NCI-H226 (cell line): Measurements from ENCODE around the gene MAN1A1.
"Not testable (repeated sequence)": the region's sequence is repeated elsewhere in the genome, so short reads cannot be mapped to it uniquely, and the experiment has no call there.

Experiments
- DNase-seq: peaks from one replicate; pipeline ENCODE4 v3.0.0-alpha.2; 2015

Gene MAN1A1

GRCh38 chr6:119349361-119350201, at the start of gene MAN1A1:
Gene MAN1A1, minus strand, starts transcription at chr6:119349761. Its CDS starts 696 bp downstream, at chr6:119349065.
- peak; percentile 75 for DNase-seq

DNA sequence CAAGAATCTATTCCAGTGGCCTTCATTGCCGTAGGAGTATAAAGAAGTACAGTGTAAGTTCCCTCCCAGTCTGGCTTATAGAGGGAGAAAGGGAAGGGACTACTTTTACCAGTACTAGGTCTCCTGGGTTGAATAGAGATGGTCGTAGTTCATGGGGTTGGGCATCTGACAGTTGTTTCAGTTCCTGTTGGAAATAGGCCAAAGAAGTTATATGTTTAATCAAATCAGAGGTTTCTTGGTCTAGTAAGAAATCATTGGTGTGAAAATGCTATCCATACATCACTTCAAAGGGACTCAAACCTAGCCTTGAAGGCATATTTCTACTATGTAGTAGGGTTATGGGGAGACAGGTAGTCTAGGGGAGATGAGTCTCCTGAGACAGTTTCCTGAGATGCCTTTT, 45.6 kb upstream of the MAN1A1 start:
- no peak for DNase-seq

- DNase-seq = no peak
Measured at GRCh38 chr6:119390247-119390793, 40.8 kb upstream of the MAN1A1 start.

DNA sequence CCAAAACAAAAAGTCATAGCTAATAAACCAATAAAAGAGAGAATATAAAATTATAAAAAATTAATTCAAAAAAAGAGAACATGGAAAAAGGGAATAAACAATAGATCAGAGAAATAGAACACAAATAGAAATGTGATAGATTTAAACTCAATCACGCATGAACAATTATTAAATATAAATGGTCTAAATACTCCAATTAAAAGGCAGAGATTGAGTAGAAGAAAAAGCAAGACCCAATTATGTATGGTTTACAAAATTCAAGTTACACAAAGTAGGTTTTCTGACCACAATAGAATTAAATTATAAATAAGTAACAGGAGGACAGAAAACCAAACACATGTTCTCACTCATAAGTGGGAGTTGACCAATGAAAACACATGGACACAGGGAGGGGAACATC, 36.4 kb upstream of the MAN1A1 start:
- no peak for DNase-seq

DNA sequence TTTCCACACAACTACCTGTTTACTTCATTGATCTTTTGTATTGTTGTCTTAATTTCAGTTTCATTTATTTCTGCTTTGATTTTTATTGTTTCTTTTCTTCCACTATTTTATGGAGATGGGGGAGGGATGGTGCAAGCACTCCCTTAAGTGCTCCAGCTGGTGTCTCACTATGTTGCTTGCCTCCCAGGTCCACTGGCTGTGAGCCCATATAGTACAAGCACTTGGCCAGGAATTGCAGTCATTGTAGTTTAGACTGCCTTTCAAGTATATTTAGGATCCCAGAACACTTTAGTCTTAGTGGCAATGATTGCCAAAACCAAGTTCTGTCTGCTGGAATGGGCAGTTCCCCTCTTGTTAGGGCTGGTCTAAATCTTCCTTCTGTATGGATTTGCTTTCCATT, 34.9 kb upstream of the MAN1A1 start:
- no peak for DNase-seq

- no peak for DNase-seq
Measured at GRCh38 chr6:119379809-119380208, 30.2 kb upstream of the MAN1A1 start.

DNA sequence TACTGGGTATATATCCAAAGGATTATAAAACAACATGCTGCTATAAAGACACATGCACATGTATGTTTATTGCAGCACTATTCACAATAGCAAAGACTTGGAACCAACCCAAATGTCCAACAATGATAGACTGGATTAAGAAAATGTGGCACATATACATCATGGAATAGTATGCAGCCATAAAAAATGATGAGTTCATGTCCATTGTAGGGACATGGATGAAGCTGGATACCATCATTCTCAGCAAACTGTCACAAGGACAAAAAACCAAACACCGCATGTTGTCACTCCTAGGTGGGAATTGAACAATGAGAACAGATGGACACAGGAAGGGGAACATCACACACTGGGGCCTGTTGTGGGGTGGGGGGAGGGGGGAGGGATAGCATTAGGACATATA, 27.5 kb upstream of the MAN1A1 start:
- not testable (repeated sequence) for DNase-seq

- no peak for DNase-seq
Measured at GRCh38 chr6:119370080-119370479, 20.5 kb upstream of the MAN1A1 start.

GRCh38 chr6:119368921-119369320, 19.4 kb upstream of the MAN1A1 start:
- DNase-seq = no peak

GRCh38 chr6:119361209-119361608, 11.6 kb upstream of the MAN1A1 start:
- DNase-seq = no peak

- no peak for DNase-seq
Measured at GRCh38 chr6:119360262-119360915, 10.8 kb upstream of the MAN1A1 start.

DNA sequence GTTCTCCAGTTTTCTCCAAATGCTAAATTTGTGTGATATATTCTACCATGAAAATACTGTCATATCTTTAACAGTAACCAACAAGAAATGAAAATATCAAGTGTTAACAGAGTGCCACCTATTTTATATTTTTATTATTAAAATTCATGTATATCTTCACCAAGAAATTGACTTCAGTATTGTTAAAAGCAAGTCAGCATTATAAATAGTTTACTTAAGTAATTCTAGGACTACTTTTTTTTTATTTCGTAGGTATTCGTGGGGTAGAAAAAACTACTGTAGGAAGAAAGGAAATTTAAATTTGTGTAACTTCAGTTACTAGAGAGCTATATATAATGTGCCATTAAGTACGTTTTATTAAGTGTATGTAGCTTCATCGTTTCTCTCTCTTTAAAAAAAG, 6.3 kb upstream of the MAN1A1 start:
- DNase-seq = no peak

DNA sequence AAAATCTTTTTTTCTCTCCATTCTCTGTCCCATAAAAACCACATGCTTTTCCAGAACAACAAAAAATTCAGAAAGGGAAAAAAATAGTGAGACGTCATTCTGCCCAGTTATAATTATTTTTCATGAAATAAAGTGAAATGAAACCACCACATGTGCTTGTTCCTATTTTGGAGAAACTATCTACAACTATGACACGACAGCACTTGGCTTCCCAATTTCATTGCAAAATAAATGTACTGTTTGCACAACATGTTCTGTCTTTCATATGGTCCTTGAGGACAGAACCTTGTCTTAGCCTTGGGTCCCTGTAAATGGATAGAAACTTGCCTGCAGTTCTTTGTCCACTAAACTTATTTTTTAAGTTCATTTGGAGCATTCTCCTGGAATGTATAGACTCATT, 5.6 kb upstream of the MAN1A1 start:
- no peak for DNase-seq

DNA sequence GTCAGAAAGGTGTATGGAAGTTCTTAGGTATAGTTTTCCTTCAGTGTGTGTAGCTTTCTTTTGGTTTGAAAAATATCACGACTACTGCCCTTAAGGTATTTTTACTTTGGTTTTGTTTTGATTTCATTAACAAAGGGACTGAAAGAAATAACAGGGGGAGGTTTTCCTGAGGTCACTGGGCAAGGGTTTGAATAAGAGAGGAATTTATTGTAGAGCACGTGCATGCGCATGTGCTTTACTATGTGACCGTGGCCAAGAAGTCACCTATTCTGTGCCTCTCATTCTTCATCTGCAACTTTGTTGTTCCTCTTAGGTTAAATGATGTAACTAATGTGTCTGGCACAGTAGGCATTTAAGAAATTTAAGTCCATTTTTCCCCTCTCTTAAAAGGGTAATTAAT, 4.1 kb upstream of the MAN1A1 start:
- DNase-seq = no peak

GRCh38 chr6:119352001-119352400, 2.4 kb upstream of the MAN1A1 start:
- no peak for DNase-seq

DNA sequence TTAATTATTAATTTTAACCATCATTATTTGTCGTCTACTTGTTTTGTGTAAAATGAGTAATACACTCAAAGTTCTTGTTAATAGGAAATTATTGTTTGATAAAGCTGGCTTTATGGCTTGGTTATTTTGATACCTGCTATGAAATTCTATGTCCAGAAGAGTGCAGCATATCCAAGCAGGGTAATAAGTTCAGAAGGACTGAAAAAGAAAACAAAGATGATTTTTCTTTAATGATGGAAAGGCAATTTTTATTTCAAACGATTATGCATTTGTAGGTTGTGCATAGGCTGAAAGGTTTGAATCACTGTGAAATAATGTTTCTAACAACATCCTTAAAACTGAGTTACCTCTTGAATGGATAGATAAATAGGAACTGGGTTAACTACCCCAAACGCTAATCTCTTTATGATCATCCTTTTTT, 1.4 kb upstream of the MAN1A1 start:
- DNase-seq = peak; percentile 3

- peak; percentile 55 for DNase-seq
Measured at GRCh38 chr6:119350202-119350951, 816 bp upstream of the MAN1A1 start.

DNA sequence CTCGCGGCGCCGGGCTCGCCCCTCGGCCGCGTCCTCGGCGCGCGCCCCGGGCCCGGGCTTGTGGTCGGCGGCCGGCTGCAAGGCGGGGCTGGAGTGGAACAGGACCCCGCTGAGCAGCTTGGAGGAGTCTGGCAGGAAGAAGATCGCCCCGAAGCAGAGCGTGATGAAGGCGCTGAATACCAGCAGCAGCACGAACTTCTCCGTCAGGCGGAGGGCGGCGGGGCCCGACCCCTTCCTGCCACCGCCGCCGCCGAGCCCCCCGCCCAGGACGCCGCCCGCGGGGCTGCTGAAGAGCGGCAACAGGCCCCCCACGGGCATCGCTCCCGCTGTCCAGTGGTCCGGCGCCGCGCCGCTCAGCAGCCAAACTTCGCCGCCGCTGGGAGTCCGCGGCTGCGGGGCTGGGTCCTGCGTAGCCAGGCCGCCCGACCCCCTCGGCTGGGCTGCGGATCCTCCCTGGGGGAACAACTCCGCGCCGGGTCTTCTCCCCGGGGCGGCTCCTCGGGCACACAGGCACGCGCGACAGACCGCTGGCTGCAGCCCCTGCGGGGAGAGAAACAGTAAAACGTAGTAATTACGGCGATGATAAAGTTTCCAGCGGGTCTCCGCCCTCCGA, 707 bp downstream of the MAN1A1 start:
- DNase-seq = no peak

DNA sequence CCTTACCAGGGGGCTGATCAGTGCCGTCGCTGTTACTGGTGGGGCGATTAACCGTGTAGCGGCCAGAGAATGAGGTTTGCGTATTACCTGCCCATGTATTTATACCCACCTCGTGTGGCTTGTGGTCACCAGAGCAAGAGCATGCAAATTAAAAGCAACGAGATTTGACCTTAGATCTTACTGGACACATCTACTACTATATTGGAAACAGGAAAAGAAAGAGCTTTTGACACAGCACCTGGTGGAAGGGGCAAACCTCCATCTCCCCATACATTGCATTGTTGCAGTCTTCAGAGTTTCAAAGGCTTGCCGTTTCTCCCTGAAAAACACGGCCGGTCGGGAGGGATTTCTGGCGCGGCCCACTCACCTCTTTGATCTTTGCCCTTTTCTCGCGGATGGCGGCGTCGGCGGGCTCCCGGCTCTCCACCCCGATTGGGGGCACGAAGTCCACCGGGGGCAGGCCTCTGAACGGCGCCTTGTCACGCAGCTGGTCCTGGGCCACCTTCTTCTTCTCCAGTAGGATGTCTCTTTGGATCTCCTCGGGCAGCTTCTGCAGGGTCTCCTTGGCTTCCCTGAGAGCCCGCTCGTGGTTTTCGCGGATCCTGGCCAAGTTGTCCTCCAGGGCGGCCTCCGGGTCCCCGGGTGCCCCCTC, 1.3 kb downstream of the MAN1A1 start:
- DNase-seq = no peak

- DNase-seq = no peak
Measured at GRCh38 chr6:119347466-119348095, 2.0 kb downstream of the MAN1A1 start.

DNA sequence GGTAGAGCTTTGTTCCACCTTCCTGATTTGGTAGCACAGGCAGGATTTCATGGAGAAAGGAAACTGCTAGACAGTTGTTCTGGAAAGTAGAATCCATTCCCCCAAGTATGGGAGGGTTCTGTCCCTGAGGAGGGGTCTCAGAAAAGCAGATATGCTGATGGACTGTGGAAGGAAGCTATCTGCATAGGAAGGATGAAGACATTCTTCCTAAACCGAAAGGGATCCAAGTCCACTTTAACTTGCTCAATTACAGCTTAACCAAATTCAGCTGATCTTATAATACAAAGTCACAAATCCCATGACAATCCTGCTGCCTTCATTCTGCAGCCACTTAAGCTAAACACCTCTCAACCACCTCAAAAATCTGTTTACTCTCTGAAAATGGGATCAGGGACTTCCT, 2.6 kb downstream of the MAN1A1 start:
- DNase-seq = no peak

- no peak for DNase-seq
Measured at GRCh38 chr6:119346450-119346849, 3.1 kb downstream of the MAN1A1 start.
